SW 1271 (cell line): ENCODE data around the gene ST6GALNAC3.

Experiments
- DNase-seq, 2 experiments: peaks; one replicate each; lab custom pipeline; 2025; lab: John Stamatoyannopoulos, UW

Gene ST6GALNAC3

GRCh38 chr1:76433526-76433925, 359.0 kb downstream of the ST6GALNAC3 start:
- DNase-seq = no peak

GRCh38 chr1:76443217-76443616, 368.7 kb downstream of the ST6GALNAC3 start:
- DNase-seq = no peak

- DNase-seq = no peak
Measured at GRCh38 chr1:76444773-76445172, 370.2 kb downstream of the ST6GALNAC3 start.

- DNase-seq = no peak
Measured at GRCh38 chr1:76450229-76450628, 375.7 kb downstream of the ST6GALNAC3 start.

GRCh38 chr1:76463278-76463677, 388.7 kb downstream of the ST6GALNAC3 start:
- DNase-seq = no peak

GRCh38 chr1:76463849-76464248, 389.3 kb downstream of the ST6GALNAC3 start:
- no peak for DNase-seq

- no peak for DNase-seq
Measured at GRCh38 chr1:76465030-76465429, 390.5 kb downstream of the ST6GALNAC3 start.

GRCh38 chr1:76470166-76470565, 395.6 kb downstream of the ST6GALNAC3 start:
- no peak for DNase-seq

GRCh38 chr1:76471536-76471935, 397.0 kb downstream of the ST6GALNAC3 start:
- DNase-seq = no peak

- no peak for DNase-seq
Measured at GRCh38 chr1:76473591-76473990, 399.0 kb downstream of the ST6GALNAC3 start.

GRCh38 chr1:76474922-76475321, 400.4 kb downstream of the ST6GALNAC3 start:
- no peak for DNase-seq

GRCh38 chr1:76477156-76477555, 402.6 kb downstream of the ST6GALNAC3 start:
- DNase-seq = no peak

GRCh38 chr1:76480827-76481226, 406.3 kb downstream of the ST6GALNAC3 start:
- DNase-seq = no peak

GRCh38 chr1:76481672-76482071, 407.1 kb downstream of the ST6GALNAC3 start:
- DNase-seq = no peak

- DNase-seq = no peak
Measured at GRCh38 chr1:76482272-76482671, 407.7 kb downstream of the ST6GALNAC3 start.

GRCh38 chr1:76491737-76492136, 417.2 kb downstream of the ST6GALNAC3 start:
- DNase-seq = no peak

GRCh38 chr1:76492752-76493430, 418.3 kb downstream of the ST6GALNAC3 start:
- no peak for DNase-seq

GRCh38 chr1:76494807-76495206, 420.3 kb downstream of the ST6GALNAC3 start:
- DNase-seq = no peak

- DNase-seq = no peak
Measured at GRCh38 chr1:76496871-76497270, 422.3 kb downstream of the ST6GALNAC3 start.

GRCh38 chr1:76500116-76500515, 425.6 kb downstream of the ST6GALNAC3 start:
- DNase-seq = no peak

- DNase-seq = no peak
Measured at GRCh38 chr1:76501136-76501535, 426.6 kb downstream of the ST6GALNAC3 start.

- DNase-seq = no peak
Measured at GRCh38 chr1:76501586-76502219, 427.2 kb downstream of the ST6GALNAC3 start.

GRCh38 chr1:76503100-76503499, 428.6 kb downstream of the ST6GALNAC3 start:
- no peak for DNase-seq

- no peak for DNase-seq
Measured at GRCh38 chr1:76503736-76504135, 429.2 kb downstream of the ST6GALNAC3 start.
